Sigmoid colon (tissue), 7 donors: ENCODE data around the gene ZNF662. TPM values are rescaled to one million over a fixed set of nuclear protein-coding genes. Genes with fewer than 3 reads are reported as not detected.

Experiments
- DNase-seq: peaks from one replicate; pipeline ENCODE4 v3.0.0-alpha.2; 2019
- H3K27ac ChIP-seq, 4 donors: fragments of 200-600 bp; sonication (generic); one replicate each; pipeline ENCODE4 v1.5.1; 2016 to 2019; ENCODE audit warnings: mild to moderate bottlenecking in 1 of 4
- H3K27me3 ChIP-seq, 3 donors: fragments of 200-600 bp; sonication (generic); one replicate each; pipeline ENCODE4 v1.5.1; 2019; ENCODE audit warnings: mild to moderate bottlenecking in 1 of 3
- H3K36me3 ChIP-seq, 4 donors: fragments of 200-600 bp; sonication (generic); one replicate each; pipeline ENCODE4 v1.5.1; 2016 to 2019
- H3K4me1 ChIP-seq, 4 donors: fragments of 200-600 bp; sonication (generic); one replicate each; pipeline ENCODE4 v1.5.1; 2017 to 2019
- H3K4me3 ChIP-seq, 4 donors: fragments of 200-600 bp; sonication (generic); one replicate each; pipeline ENCODE4 v1.5.1; 2017 to 2019; ENCODE audit warnings: mild to moderate bottlenecking in 2 of 4, moderate library complexity in 1 of 4
- H3K9me3 ChIP-seq, 4 donors: fragments of 200-600 bp in 3 of 4; sonication (generic) in 3 of 4; one replicate each; pipeline versions ENCODE4 v1.5.1 to v1.6.1; 2013 to 2019
- CTCF ChIP-seq, 4 experiments: fragments of 450-650 bp in 3 of 4; fragments of 200-600 bp in 1 of 4; IDR thresholded peaks; one replicate each; pipeline ENCODE4 v1.5.1; 2016 to 2019; ENCODE audit warnings: antibody characterized with exemption in 4 of 4, mild to moderate bottlenecking in 3 of 4, moderate library complexity in 2 of 4
- EP300 ChIP-seq, 4 donors: sonication (generic); formaldehyde crosslinking; IDR thresholded peaks; one replicate each; pipeline ENCODE4 v1.6.1; 2017; ENCODE audit warnings: antibody characterized with exemption in 4 of 4
- POLR2A ChIP-seq, 2 donors: fragments of 450-650 bp; IDR thresholded peaks; one replicate each; pipeline ENCODE4 v1.6.1; 2016; ENCODE audit warnings: antibody characterized with exemption in 2 of 2, mild to moderate bottlenecking in 2 of 2, moderate library complexity in 2 of 2
- POLR2AphosphoS5 ChIP-seq, 4 donors: sonication (generic); formaldehyde crosslinking; IDR thresholded peaks; one replicate each; pipeline ENCODE4 v1.6.1; 2017; ENCODE audit warnings: antibody characterized with exemption in 4 of 4
- WGBS, 2 donors: extraction: QIAGEN DNeasy Blood & Tissue Kit; methylation state at CpG; one replicate each; pipeline ENCODE4 v1.1.7; 2013; 5-methylcytosine and 5-hydroxymethylcytosine counted together
- intact Hi-C: fragments of 100-400 bp; cut with DNase I; formaldehyde crosslinking; loops from one replicate; pipeline ENCODE4 v1.15.1; 2023
- polyA plus RNA-seq, 3 donors: library from polyadenylated mRNA; stranded (reverse); fragments of 200-250 nt; gene quantifications; one replicate each; pipeline ENCODE4 v1.2.3, GENCODE V29; 2013
- total RNA-seq, 4 donors: library from RNA; depleted of rRNA; stranded (reverse); fragments of >200 nt; gene quantifications; one replicate each; pipeline ENCODE4 v1.1.0, GENCODE V29; 2016
- donor health status: healthy with polysubstance abuse.
- donor health status: Bipolar disorder and iron deficiency.
- donor health status: healthy.

The ZNF662 gene
- total and polyA plus RNA-seq, 7 donors: 0.46 to 18.6 (median 7.4) TPM

GRCh38 chr3:42873221-42873982, 32.5 kb upstream of the ZNF662 start:
- WGBS, 2 donors: 67 to 80% methylated on average over 9 of the region's 9 CpGs
- TF ChIP-seq POLR2AphosphoS5 (IDR thresholded peaks at IDR 0.05) (no peak), CTCF (IDR thresholded peaks at IDR 0.05) (no peak), EP300 (IDR thresholded peaks at IDR 0.05) (no peak), POLR2A (IDR thresholded peaks at IDR 0.05) (no peak)
- no peak overlapping the region for H3K27ac ChIP-seq
- no peak for DNase-seq
- intact Hi-C loops: no loop called here
- H3K4me1 ChIP-seq: no peaks in the 10 kb centered on the region
- H3K9me3 ChIP-seq: no peaks in the 10 kb centered on the region
- no peak overlapping the region for H3K4me3 ChIP-seq
- H3K27me3 ChIP-seq: no peaks in the 10 kb centered on the region
- no peaks in the 10 kb centered on the region for H3K36me3 ChIP-seq

GRCh38 chr3:42874749-42875148, 31.2 kb upstream of the ZNF662 start:
- H3K27ac ChIP-seq: no peak overlapping the region
- intact Hi-C loops: no loop called here
- no peaks in the 10 kb centered on the region for H3K27me3 ChIP-seq
- no peak for DNase-seq
- WGBS, 2 donors: 85 to 89% methylated on average over 10 of the region's 10 CpGs
- H3K4me3 ChIP-seq: no peak overlapping the region
- H3K9me3 ChIP-seq: no peaks in the 10 kb centered on the region
- no peak for TF ChIP-seq CTCF (IDR thresholded peaks at IDR 0.05)
- no peak for TF ChIP-seq POLR2A (IDR thresholded peaks at IDR 0.05)
- no peak for TF ChIP-seq POLR2AphosphoS5 (IDR thresholded peaks at IDR 0.05)
- H3K36me3 ChIP-seq: no peaks in the 10 kb centered on the region
- no peaks in the 10 kb centered on the region for H3K4me1 ChIP-seq

- 84 to 88% methylated on average over 13 of the region's 13 CpGs for WGBS, 2 donors
- no peaks in the 10 kb centered on the region for H3K27me3 ChIP-seq
- H3K36me3 ChIP-seq: no peaks in the 10 kb centered on the region
- DNase-seq: no peak
- no peaks in the 10 kb centered on the region for H3K9me3 ChIP-seq
- no peak within 1 kb of the TSS for H3K27ac ChIP-seq
- no peak for TF ChIP-seq CTCF (IDR thresholded peaks at IDR 0.05)
- no peak for TF ChIP-seq EP300 (IDR thresholded peaks at IDR 0.05)
- TF ChIP-seq POLR2AphosphoS5 (IDR thresholded peaks at IDR 0.05): no peak
- no peak for TF ChIP-seq POLR2A (IDR thresholded peaks at IDR 0.05)
- no peak within 1 kb of the TSS for H3K4me3 ChIP-seq
- peaks cover 0 to 4% (median 3%) of the 10 kb centered on the region in 4 donors for H3K4me1 ChIP-seq
- intact Hi-C loops: no loop called here
Measured at GRCh38 chr3:42875325-42876151, 30.4 kb upstream of the ZNF662 start, which contains the start of gene CYP8B1. Gene CYP8B1 (minus strand): TSS chr3:42875879. CDS start chr3:42875816, 63 bp downstream.

- Histone ChIP-seq H3K4me1 (peaks cover 0 to 12% (median 8%) of the 10 kb centered on the region in 4 donors), H3K36me3 (no peaks in the 10 kb centered on the region), H3K9me3 (no peaks in the 10 kb centered on the region), H3K4me3 (no peak overlapping the region), H3K27me3 (no peaks in the 10 kb centered on the region), H3K27ac (no peak overlapping the region)
- 38 to 76% methylated on average over 1 of the region's 1 CpG for WGBS, 2 donors
- no peak for DNase-seq
- intact Hi-C loops: no loop called here
- TF ChIP-seq EP300 (IDR thresholded peaks at IDR 0.05): no peak
- TF ChIP-seq POLR2A (IDR thresholded peaks at IDR 0.05): no peak
- no peak for TF ChIP-seq CTCF (IDR thresholded peaks at IDR 0.05)
Measured at GRCh38 chr3:42876401-42876800, 29.5 kb upstream of the ZNF662 start.
